Measurements from ENCODE around the gene KCNH6.

- no peak for TF ChIP-seq CTCF (IDR thresholded peaks at IDR 0.05; ENCODE audit: low read length)
- no peak for TF ChIP-seq EZH2phosphoT487 (IDR thresholded peaks at IDR 0.05; ENCODE audit: low read length)
These were observed 23.3 kb downstream of the KCNH6 start for GRCh38 chr17:63546308-63547082.
